Ascending aorta (tissue), 2 donors: ENCODE measurements around the gene TCN2. TPM values are rescaled to one million over a fixed set of nuclear protein-coding genes. Genes with fewer than 3 reads are reported as not detected.
"Not testable (repeated sequence)": the region's sequence is repeated elsewhere in the genome, so short reads cannot be mapped to it uniquely, and the experiment has no call there.

Source experiments
- DNase-seq, 2 donors: peaks; one replicate each; pipeline ENCODE4 v3.0.0-alpha.2; 2019; ENCODE audit warnings: low spot score in 2 of 2
- H3K27ac ChIP-seq, 2 donors: fragments of 200-600 bp; sonication (generic); one replicate each; pipeline ENCODE4 v1.5.1; 2016 to 2017; ENCODE audit warnings: mild to moderate bottlenecking in 1 of 2
- H3K27me3 ChIP-seq: fragments of 200-600 bp; sonication (generic); one replicate; pipeline ENCODE4 v1.5.1; 2017
- H3K36me3 ChIP-seq, 2 donors: fragments of 200-600 bp; sonication (generic); one replicate each; pipeline ENCODE4 v1.5.1; 2016
- H3K4me1 ChIP-seq, 2 donors: fragments of 200-600 bp; sonication (generic); one replicate each; pipeline ENCODE4 v1.5.1; 2016 to 2017; ENCODE audit warnings: mild to moderate bottlenecking in 1 of 2
- H3K4me3 ChIP-seq, 2 donors: fragments of 200-600 bp; sonication (generic); one replicate each; pipeline ENCODE4 v1.5.1; 2016 to 2017; ENCODE audit warnings: mild to moderate bottlenecking in 1 of 2
- H3K9me3 ChIP-seq, 2 donors: fragments of 200-600 bp; sonication (generic); one replicate each; pipeline ENCODE4 v1.5.1; 2016
- CTCF ChIP-seq, 3 experiments: fragments of 200-600 bp in 2 of 3; fragments of 450-650 bp in 1 of 3; sonication (generic) in 2 of 3; IDR thresholded peaks; one replicate each; pipeline ENCODE4 v1.5.1; 2016 to 2019; ENCODE audit warnings: antibody characterized with exemption in 3 of 3, mild to moderate bottlenecking in 1 of 3, moderate library complexity in 1 of 3
- intact Hi-C: fragments of 100-400 bp; cut with DNase I; formaldehyde crosslinking; loops from one replicate; pipeline ENCODE4 v1.15.1; 2023
- total RNA-seq: library from RNA; depleted of rRNA; stranded (reverse); fragments of >200 nt; gene quantifications from one replicate; pipeline ENCODE4 v1.1.0, GENCODE V29; 2016

The TCN2 gene
- total RNA-seq, 1 donor from 2014 or later, result 56.8 TPM

GRCh38 chr22:30591588-30592359, 15.2 kb upstream of the TCN2 start, which contains the start of gene PES1:
Gene PES1 (minus strand): TSS chr22:30591910. CDS start chr22:30591833, 77 bp downstream.
- no peaks in the 10 kb centered on the region for H3K9me3 ChIP-seq
- H3K36me3 ChIP-seq, result peaks cover 23 to 25% of the 10 kb centered on the region in 2 donors
- H3K27ac ChIP-seq, result peak within 1 kb of the TSS; percentile 73 to 81
- intact Hi-C loops, result loop anchor here (1.0 to 5.0 kb wide), 5 partner anchors 14 to 515 kb away; partner anchors contain the start of genes DUSP18, SELENOM and SLC35E4
- H3K4me3 ChIP-seq, result peak within 1 kb of the TSS; percentile 59 to 85
- TF ChIP-seq CTCF (IDR thresholded peaks at IDR 0.05), result no peak
- no peaks in the 10 kb centered on the region for H3K27me3 ChIP-seq
- H3K4me1 ChIP-seq, result peaks cover 6 to 15% of the 10 kb centered on the region in 2 donors
- peak; percentile 81 to 98 for DNase-seq

- H3K4me3 ChIP-seq, result peak overlapping the region; percentile 59 to 85
- H3K9me3 ChIP-seq, DNase-seq, H3K27me3 ChIP-seq, H3K27ac ChIP-seq: not testable (repeated sequence)
- H3K36me3 ChIP-seq, result peaks cover 18 to 20% of the 10 kb centered on the region in 2 donors
- intact Hi-C loops, result loop anchor here (1.0 to 5.0 kb wide), 3 partner anchors 43 to 514 kb away; partner anchors contain the start of genes DUSP18, SELENOM and SLC35E4
- peaks cover 6 to 15% of the 10 kb centered on the region in 2 donors for H3K4me1 ChIP-seq
These were observed 14.6 kb upstream of the TCN2 start for GRCh38 chr22:30592360-30592713.

GRCh38 chr22:30596199-30596598, 10.8 kb upstream of the TCN2 start:
- H3K27ac ChIP-seq, result no peak overlapping the region
- H3K4me3 ChIP-seq, result no peak overlapping the region
- no peak for TF ChIP-seq CTCF (IDR thresholded peaks at IDR 0.05)
- H3K27me3 ChIP-seq, result no peaks in the 10 kb centered on the region
- peaks cover 0 to 4% of the 10 kb centered on the region in 2 donors for H3K4me1 ChIP-seq
- no peaks in the 10 kb centered on the region for H3K9me3 ChIP-seq
- no peak for DNase-seq
- intact Hi-C loops, result no loop called here
- H3K36me3 ChIP-seq, result no peaks in the 10 kb centered on the region

GRCh38 chr22:30596886-30597285, 10.1 kb upstream of the TCN2 start:
- Histone ChIP-seq H3K27me3 (no peaks in the 10 kb centered on the region), H3K36me3 (no peaks in the 10 kb centered on the region), H3K4me1 (peaks cover 0 to 2% of the 10 kb centered on the region in 2 donors), H3K9me3 (no peaks in the 10 kb centered on the region), H3K27ac (no peak overlapping the region), H3K4me3 (no peak overlapping the region)
- DNase-seq, result no peak
- no peak for TF ChIP-seq CTCF (IDR thresholded peaks at IDR 0.05)
- intact Hi-C loops, result no loop called here

GRCh38 chr22:30598986-30599385, 8.0 kb upstream of the TCN2 start:
- H3K9me3 ChIP-seq, result no peaks in the 10 kb centered on the region
- no peak for DNase-seq
- intact Hi-C loops, result no loop called here
- no peaks in the 10 kb centered on the region for H3K36me3 ChIP-seq
- H3K4me3 ChIP-seq, result no peak overlapping the region
- H3K4me1 ChIP-seq, result no peaks in the 10 kb centered on the region
- no peak for TF ChIP-seq CTCF (IDR thresholded peaks at IDR 0.05)
- H3K27ac ChIP-seq, result no peak overlapping the region
- no peaks in the 10 kb centered on the region for H3K27me3 ChIP-seq

- intact Hi-C loops, result no loop called here
- H3K36me3 ChIP-seq, result no peaks in the 10 kb centered on the region
- no peak for TF ChIP-seq CTCF (IDR thresholded peaks at IDR 0.05)
- no peak overlapping the region for H3K4me3 ChIP-seq
- DNase-seq, result no peak
- no peaks in the 10 kb centered on the region for H3K9me3 ChIP-seq
- H3K4me1 ChIP-seq, result peaks cover 0 to 1% of the 10 kb centered on the region in 2 donors
- no peak overlapping the region for H3K27ac ChIP-seq
- no peaks in the 10 kb centered on the region for H3K27me3 ChIP-seq
These were observed 6.1 kb upstream of the TCN2 start for GRCh38 chr22:30600921-30601320.
